Mononuclear cell (primary cell): ENCODE measurements around the gene HDAC4. TPM values are rescaled to one million over a fixed set of nuclear protein-coding genes. Genes with fewer than 3 reads are reported as not detected.

ENCODE experiments used
- H3K27me3 ChIP-seq: 2 replicates; pipeline ENCODE4 v1.6.0; 2011; ENCODE audit warnings: low read length, control low read depth; ENCODE audit not compliant: insufficient read depth
- H3K4me1 ChIP-seq: 2 replicates; pipeline ENCODE4 v1.5.1; 2011; ENCODE audit warnings: mild to moderate bottlenecking, low read length, control low read depth; ENCODE audit not compliant: insufficient read depth
- H3K4me3 ChIP-seq: 2 replicates; pipeline ENCODE4 v1.5.1; 2011; ENCODE audit warnings: mild to moderate bottlenecking, low read length, moderate library complexity
- H3K9me3 ChIP-seq: 2 replicates; pipeline ENCODE4 v1.5.1; 2011; ENCODE audit warnings: low read depth, mild to moderate bottlenecking, control low read depth, low read length
- total RNA-seq: library from RNA; depleted of rRNA; stranded (reverse); fragments of >200 nt; gene quantifications from one replicate; pipeline ENCODE4 v1.2.3, GENCODE V29; 2012

The HDAC4 gene
- total RNA-seq, 1 donor = 27.7 TPM

DNA sequence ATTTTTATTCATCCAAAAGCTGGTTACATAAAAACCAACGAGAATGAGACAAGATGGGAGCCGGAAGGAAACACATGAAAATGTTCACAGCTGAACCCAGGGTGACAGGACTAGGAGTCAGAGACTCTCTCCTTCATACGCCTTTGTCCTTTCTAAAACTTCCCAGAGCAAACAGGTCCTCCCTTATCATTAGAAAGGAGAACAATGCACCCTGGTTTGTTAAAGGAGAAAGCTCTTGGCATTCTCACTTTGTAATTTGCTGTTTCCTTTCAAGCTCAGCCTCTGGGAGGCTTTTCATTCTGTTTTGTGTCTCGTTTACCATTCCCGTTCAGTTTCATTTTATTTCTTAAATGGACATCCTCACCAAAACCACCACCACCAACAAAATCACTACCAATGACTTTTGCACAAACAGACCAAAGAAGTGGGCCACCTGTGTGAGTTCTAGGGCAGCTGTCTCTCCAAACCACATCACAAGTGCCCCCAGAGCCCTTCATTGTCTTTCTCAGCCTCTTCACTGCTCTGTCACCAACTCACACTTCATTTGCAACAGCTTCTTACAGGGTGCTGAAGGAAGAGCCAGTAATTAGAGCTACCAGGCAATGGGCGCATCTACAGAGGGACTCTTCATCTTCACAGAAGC is 105.3 kb downstream of the HDAC4 start:
- no peak overlapping the region for H3K4me3 ChIP-seq
- H3K4me1 ChIP-seq = peaks cover 28% of the 10 kb centered on the region
- no peaks in the 10 kb centered on the region for H3K27me3 ChIP-seq
- no peaks in the 10 kb centered on the region for H3K9me3 ChIP-seq

GRCh38 chr2:239294571-239295054 is 106.2 kb downstream of the HDAC4 start:
- H3K9me3 ChIP-seq = no peaks in the 10 kb centered on the region
- no peaks in the 10 kb centered on the region for H3K27me3 ChIP-seq
- H3K4me3 ChIP-seq = no peak overlapping the region
- peaks cover 29% of the 10 kb centered on the region for H3K4me1 ChIP-seq

- Histone ChIP-seq H3K9me3 (no peaks in the 10 kb centered on the region), H3K27me3 (no peaks in the 10 kb centered on the region), H3K4me1 (peaks cover 34% of the 10 kb centered on the region), H3K4me3 (no peak overlapping the region)
Observed at GRCh38 chr2:239293775-239294430, 106.9 kb downstream of the HDAC4 start.

DNA sequence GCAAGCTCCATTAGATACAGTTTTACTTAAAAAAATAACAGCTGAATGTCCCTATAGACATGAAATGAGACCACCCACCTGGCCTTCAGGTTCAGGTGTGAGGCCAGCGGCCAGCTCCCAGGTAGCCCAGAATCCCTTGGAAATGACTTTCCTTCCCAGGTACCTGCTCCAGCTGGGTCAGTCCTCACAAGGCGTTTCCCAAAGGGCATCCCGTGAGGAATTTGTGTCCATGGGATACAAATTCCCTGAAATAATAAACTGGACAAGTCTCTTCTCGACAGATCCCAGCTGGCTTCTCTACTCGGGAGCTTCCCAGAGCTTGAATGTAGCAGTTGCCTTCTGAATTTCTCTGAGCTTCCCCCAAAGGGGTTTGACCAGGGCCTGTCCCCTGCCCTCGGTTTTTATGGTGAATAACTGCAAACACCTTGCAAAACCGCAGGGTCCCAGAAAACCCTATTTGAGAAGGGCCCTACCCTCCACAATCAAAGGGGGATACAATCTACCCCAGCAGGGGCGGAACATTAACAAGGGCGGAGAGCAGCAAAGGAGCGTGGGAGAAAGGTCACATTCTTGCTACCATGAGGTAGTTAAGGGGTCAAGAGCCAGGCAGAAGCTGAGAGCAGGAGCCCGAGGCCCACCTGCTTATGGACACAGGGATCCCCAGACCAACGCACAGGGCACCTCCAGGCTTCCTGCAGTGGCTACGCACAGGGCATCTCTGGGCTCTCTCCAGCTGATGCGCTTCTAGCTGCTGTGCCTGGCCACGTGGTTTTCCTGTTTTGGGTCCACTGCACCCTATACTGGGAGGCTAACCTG is 107.7 kb downstream of the HDAC4 start:
- H3K4me1 ChIP-seq = peaks cover 33% of the 10 kb centered on the region
- H3K27me3 ChIP-seq = no peaks in the 10 kb centered on the region
- no peaks in the 10 kb centered on the region for H3K9me3 ChIP-seq

DNA sequence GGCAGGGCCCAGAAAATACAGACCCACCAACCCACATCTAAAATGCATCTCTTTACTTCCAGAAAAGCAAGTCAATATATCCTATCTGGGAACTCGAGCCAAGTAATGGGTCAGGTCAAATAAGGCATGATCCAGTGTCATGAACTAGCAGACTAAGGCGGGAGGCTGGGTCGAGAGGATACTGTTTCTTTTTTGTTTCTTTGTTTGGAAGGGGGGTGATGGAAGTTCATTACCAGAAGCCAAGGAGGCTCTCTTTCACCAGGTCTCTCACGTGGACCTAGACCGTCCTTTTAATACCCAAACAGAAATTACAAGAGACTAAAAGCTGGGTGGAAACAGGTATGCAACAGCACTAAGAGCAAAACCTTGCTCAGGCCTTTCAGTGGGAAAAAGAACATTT is 108.3 kb downstream of the HDAC4 start:
- H3K9me3 ChIP-seq = no peaks in the 10 kb centered on the region
- peaks cover 27% of the 10 kb centered on the region for H3K4me1 ChIP-seq
- H3K27me3 ChIP-seq = no peaks in the 10 kb centered on the region
- no peak overlapping the region for H3K4me3 ChIP-seq

More for the DNA sequence above, 107.7 kb downstream of the HDAC4 start:
- H3K4me3 ChIP-seq = no peak overlapping the region

- H3K4me3 ChIP-seq = no peak overlapping the region
- H3K9me3 ChIP-seq = no peaks in the 10 kb centered on the region
- no peaks in the 10 kb centered on the region for H3K27me3 ChIP-seq
- H3K4me1 ChIP-seq = peaks cover 27% of the 10 kb centered on the region
Observed at GRCh38 chr2:239291475-239292350, 109.1 kb downstream of the HDAC4 start.

- Histone ChIP-seq H3K4me1 (peaks cover 24% of the 10 kb centered on the region), H3K9me3 (no peaks in the 10 kb centered on the region), H3K27me3 (no peaks in the 10 kb centered on the region), H3K4me3 (no peak overlapping the region)
Observed at GRCh38 chr2:239290618-239291474, 110.0 kb downstream of the HDAC4 start.

DNA sequence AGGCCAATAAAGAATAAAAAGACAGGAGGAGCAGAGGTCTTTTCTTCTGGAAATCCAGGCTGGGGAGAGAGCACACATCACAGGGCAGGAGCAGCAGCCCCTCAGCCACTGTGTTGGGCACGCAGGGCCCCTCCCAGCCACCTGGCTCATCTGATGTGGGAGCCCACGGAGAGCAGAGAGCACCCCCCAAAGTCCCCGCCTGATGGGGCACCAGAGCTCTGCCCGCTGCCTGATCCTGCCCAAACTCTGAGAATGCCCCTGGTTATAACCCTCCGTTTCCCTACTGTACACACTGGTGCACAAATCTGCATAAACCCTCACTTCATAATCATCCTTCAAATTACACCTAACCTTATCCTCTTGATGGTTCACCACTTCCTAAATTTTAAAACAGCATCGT is 111.3 kb downstream of the HDAC4 start:
- Histone ChIP-seq H3K27me3 (no peaks in the 10 kb centered on the region), H3K4me1 (peaks cover 34% of the 10 kb centered on the region), H3K4me3 (no peak overlapping the region), H3K9me3 (no peaks in the 10 kb centered on the region)

DNA sequence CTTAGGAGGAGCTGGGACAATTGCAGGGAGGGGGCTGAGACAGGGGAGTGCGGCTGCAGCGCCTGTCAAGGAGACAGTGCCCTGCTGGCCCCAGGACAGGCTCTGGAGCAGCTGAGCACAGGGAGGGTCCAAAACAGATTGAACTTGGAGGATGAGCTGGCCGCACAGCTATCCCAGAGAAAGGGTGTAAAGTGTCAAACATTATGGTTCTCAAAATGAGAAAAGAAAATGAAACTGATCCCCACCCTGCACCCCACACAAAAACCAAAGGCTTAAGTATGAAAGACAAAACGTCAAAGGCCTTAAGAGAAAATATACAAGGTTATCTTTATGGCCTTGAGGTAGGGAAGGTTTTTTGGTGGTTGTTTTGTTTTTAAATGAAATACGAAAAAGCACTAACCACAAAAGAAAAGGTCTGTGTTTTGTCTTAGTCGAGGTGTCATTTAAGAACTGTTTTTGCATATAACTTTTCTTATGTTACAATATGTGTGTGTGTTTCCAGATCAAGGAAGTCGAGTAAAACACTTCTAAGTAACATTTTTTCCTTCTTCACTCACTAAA is 111.8 kb downstream of the HDAC4 start:
- no peaks in the 10 kb centered on the region for H3K27me3 ChIP-seq
- no peak overlapping the region for H3K4me3 ChIP-seq
- H3K4me1 ChIP-seq = peaks cover 39% of the 10 kb centered on the region
- no peaks in the 10 kb centered on the region for H3K9me3 ChIP-seq

DNA sequence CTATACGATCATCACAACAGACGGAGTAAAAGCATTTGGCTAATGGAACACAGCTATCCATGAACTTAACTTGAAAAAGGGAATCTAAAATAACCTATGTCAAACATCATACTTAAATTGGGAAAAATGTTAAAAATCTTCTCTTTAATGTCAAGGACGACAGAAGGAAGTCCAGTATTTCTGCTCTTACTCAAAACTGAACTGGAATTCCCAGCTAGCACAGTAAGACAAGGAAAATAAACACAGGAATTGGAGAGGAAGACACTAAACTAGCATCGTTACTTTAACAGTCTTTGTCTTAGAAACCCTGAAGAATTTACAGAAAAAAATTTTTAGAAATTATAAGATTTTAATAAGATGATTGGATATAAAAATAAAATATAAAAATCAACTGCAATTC is 112.6 kb downstream of the HDAC4 start:
- H3K4me1 ChIP-seq = peaks cover 47% of the 10 kb centered on the region
- no peaks in the 10 kb centered on the region for H3K27me3 ChIP-seq
- H3K4me3 ChIP-seq = no peak overlapping the region
- H3K9me3 ChIP-seq = no peaks in the 10 kb centered on the region

DNA sequence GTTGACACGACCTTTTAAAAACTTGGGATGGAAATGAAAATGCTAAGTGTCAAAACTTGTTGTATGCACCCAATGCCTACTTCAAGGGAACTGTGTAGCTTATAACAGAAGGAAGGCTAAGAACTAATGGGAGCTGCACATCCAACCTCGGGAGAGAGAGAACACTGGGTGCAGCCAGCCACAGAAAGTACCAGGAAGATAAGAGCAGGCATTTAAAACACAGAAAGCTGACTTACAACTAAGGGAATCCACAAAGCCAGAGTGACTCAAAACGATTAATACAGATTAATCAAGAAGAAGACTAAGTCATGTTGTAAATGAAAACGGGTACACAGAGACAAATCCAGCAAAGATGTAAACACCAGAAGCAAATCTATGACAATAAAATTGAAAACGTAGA is 113.4 kb downstream of the HDAC4 start:
- Histone ChIP-seq H3K4me3 (no peak overlapping the region), H3K4me1 (peaks cover 50% of the 10 kb centered on the region), H3K9me3 (no peaks in the 10 kb centered on the region), H3K27me3 (no peaks in the 10 kb centered on the region)

DNA sequence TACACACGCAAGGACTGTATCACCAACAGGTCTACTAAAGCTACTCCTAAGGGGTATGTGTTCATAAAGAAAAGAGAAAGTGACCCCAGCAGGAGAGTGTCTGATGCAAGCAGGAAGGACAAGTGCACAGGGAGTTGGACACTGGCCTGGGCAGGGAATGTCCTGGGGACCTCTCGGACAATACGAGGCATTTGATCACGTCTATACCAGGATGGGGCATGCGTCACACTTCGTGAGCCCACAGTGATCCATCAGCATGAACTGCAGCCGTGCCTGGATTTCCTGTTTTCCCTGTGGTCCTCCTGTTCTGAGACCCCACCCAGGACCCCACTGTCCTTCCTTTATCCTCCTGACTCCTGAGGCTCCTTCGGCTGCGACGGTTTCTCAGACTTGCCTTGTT is 113.9 kb downstream of the HDAC4 start:
- no peaks in the 10 kb centered on the region for H3K9me3 ChIP-seq
- H3K27me3 ChIP-seq = no peaks in the 10 kb centered on the region
- no peak overlapping the region for H3K4me3 ChIP-seq
- peaks cover 50% of the 10 kb centered on the region for H3K4me1 ChIP-seq

- Histone ChIP-seq H3K4me3 (no peak overlapping the region), H3K27me3 (no peaks in the 10 kb centered on the region), H3K4me1 (peaks cover 50% of the 10 kb centered on the region), H3K9me3 (no peaks in the 10 kb centered on the region)
Observed at GRCh38 chr2:239285932-239286230, 114.9 kb downstream of the HDAC4 start.
